Stimulated activated CD8-positive, alpha-beta memory T cell treated with anti-CD3 and anti-CD28 coated beads, Interleukin-2, amount 100 ng/mL, for 48 hours (primary cell): ENCODE measurements around the gene C1QC.

Experiments used
- DNase-seq, 2 donors: peaks; one replicate each; pipeline ENCODE4 v3.0.0-alpha.2; 2020; ENCODE audit warnings: low read depth in 2 of 2

C1QC gene

DNA sequence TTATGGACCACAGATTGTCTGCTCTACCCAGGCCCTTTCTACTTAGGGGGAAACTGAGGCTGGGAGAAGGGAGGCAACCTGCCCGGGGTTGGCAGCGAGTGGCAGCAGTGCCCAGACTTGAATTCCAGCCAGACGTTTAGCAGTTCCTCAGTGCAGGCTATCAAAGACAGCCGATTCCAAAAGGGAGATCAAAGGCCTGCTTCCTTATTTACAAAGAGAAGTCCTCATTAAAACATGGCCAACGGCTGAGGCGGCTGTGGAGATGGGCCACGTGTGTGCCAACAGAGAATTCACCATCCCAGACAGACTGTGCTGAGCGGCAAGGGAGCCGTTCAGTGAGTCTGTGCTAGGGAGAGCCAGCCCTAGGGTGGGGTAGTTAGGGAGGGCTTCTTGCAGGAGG lies 37.3 kb downstream of the C1QC start:
- no peak for DNase-seq

DNA sequence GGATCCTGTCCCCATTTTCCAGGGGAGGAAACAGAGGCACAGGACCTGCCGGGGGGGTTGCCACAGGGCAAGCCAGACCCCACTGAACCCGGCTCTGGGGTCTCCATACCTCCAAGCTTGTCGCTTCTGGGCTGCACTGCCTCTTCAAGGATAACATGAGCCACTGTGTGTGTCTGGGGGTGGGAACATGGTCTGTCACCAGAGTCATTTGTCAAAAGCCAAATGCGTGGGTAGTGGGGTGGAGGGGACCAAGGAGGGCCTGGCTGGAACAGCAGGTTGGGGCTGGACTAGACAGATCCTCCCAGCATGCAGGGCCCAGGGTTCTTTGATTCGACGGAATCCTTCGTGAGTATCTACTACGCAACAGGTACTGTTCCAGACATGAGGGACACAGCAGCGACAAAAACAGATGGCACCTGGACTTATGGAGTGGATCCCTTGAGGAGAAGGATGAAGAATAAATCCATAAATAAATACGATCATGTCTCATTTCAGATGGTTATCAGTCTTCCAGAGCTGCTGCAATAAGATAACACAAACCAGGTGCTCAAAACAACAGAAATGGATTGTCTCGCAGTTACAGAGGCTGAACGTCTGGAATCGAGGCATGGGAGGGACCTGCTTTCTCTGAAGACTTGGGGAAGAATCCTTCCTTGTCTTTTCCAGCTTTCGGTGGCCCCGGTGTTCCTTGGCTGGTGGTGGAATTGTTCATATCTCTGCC lies 38.3 kb downstream of the C1QC start:
- DNase-seq = no peak

DNA sequence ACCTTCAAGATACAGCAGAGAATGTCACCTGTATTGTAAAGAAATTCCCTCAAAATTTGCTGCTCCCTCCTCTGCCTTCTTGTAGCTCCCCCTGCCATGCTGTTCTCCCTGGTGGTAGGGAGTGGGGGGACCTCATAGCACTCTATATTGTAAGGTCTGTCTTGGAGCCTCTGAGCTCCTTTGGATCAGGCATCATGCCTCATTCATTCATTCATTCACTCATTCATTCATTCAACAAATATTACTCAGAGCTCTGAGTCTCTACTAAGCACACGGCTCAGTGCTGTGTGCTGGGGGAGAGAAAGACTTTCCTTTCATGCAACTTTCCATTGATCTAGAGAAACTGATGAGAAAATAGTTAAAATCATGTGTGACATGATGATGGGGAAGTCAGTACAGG lies 40.1 kb downstream of the C1QC start:
- DNase-seq = no peak

DNA sequence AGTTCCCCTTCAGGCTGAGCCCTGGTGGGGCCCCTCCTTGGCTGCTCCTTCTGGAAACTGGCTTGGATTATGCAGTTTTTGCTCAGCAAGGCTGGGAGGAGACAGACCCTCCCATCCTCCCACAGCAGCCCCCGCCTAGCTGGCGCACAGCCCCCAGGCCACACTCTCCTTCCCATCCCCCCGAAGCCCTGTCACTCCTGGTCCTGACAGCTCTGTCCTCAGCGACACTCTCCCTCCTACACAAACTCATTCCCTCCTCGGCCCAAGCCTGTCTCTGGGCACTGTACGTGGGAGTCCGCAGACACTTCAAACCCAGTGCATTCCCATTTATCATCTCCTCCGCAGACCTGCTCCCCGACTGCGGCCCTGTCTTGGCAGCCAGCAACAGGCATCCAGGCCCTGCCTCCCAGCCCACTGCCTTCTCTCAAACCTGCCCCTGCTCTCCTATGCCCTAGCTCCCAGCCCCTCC lies 42.2 kb downstream of the C1QC start:
- no peak for DNase-seq

DNA sequence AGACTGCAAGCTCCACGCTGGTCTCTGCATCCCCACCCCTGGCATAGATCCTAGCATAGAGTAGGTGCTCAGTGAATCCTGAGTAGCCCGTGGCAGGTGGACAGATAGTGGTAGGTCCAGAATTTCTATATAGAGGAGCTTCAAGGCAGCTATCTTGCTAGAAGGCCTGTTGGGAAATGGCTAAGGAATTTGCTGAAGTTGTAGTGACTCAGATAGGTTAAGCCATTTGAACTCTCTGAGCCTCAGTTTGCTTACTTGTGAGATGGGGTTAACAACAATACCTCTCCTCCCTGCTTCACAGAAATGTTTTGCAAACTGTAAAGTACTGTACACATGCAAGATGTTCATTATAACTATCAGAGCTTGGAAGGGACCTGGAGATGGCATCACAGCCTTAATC lies 43.8 kb downstream of the C1QC start:
- DNase-seq = no peak

DNA sequence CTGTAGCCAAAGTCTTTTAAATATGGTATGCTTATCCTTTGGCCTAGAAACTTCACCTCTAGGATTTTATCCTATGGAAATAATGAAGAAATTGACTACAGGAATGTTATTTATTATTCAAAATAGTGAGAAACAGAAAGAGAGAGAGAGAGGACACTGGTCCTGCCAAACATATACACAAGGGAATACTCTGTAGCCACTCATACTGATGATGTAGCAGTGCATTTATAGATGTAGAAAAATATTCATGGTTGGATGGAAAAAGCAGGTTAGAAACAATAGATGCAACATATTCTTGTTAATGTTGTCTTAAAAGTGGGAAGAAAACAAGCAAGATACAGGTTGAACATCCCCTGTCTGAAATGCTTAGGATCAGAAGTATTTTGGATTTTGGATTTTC lies 45.0 kb downstream of the C1QC start:
- no peak for DNase-seq

DNA sequence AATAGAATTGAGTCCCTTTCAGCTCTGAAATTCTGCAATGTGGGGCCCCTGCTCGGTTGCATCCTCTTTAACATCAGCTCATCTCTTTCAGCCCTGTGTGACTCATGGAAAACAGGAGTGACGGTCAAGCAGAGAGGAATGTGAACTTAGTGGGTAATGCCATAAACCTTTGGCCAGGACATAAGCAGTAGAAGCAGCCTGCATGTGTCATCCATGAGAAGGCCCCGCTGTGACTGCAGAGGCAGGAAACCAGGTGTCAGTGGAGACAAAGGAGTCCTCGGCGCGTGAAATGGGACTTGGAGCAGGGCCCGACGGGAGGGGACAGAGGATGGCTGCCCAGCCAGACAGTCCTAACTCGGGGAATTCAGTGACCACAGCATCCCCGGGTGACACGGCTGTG lies 46.1 kb downstream of the C1QC start:
- no peak for DNase-seq

DNA sequence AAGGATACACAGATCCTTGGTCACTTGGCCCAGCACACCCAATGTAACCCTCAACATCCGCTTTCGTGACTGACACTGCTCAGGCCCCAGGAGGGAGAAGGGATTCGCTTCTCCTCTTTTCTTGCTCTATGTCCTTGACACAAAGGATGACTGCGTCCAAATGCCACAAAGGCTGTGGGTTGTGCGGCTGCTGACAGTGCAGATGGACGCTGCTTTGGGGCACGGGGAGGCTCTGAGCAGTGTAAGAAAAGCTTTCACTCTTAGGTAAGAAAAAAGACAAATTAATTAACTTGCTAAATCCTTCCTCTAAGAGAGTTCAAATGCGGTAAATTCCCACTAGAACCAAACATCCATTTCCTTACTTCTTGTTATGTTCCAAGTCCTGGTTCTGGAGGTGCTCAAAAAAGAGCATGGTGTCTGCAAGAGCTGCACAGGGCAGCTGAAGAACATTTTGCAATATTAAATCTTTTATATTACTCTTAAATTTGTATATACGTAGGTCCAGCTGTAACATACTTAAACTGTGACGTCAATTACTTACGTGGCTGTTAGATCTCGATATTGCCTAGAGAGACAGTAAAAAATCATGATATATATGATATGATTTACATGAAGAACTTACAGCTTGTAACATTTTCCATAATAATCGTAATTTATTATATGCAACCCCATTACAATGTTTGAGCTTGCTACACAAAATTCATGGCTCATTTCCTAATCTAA lies 47.8 kb downstream of the C1QC start:
- DNase-seq = no peak

DNA sequence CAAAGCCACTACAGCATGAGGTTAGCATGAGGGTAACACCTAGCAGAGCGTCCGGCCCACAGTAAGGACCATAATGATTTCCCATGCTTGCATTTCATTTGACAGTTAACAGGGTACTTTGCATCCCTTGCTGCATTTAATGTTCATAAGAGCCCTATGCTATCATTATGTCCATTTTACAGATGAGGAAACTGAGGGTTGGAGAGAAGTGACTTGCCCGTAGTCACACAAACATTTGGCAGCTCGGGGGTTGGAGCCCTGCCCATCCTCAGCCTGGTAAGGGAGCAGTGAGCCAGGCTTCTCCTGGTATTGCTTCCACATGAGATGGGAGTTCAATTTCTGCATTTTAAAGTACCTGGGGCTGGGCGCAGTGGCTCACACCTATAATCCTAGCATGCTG lies 50.7 kb downstream of the C1QC start:
- no peak for DNase-seq

DNA sequence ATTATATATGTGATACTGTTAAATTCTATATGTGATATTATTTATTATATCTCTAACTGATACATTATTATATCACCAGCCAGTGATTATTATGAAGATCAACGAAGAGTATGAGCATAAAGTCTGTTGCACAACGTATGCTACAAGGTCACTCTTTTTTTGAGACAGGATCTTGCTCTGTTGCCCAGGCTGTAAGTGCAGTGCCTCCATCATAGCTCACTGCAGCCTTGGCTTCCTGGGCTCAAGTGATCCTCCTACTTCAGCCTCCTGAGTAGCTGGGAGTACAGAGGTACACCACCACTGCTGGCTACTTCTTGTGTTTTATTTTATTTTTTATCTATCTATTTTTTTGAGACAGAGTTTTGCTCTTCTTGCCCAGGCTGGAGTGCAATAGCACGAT lies 53.2 kb downstream of the C1QC start:
- DNase-seq = no peak
